ENCODE results near the gene NRTN. TPM values are rescaled to one million over a fixed set of nuclear protein-coding genes. Genes with fewer than 3 reads are reported as not detected.

Gene NRTN
- total and polyA plus RNA-seq, 2 of the 13 experiments (the other 11 are each of a cell fraction or from before 2014, with no cell fraction given) = 4.1 to 5.3 TPM

DNA sequence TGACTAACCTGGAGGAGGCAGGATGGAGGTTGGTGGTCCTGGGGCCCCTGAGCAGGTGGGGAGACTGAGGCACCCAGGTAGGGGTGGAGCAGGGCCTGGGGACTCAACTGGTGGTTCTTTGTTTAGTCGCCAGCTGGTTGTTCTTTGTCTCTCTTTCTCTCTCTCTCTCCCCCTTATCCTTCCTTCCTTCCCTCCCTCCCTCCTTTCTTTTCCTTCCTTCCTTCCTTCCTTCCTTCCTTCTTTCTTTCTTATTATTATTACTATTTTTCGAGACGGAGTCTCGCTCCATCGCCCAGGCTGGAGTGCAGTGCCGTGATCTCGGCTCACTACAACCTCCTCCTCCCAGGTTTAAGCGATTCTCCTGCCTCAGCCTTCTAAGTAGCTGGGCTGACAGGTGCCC, 6.6 kb upstream of the NRTN start (continued):
- TF ChIP-seq ZNF841 (CRISPR knock-in tag; IDR thresholded peaks at IDR 0.05; ENCODE audit: borderline replicate concordance) (no peak), ZNF781 (CRISPR knock-in tag; IDR thresholded peaks at IDR 0.05; ENCODE audit: borderline replicate concordance, not compliant biosample characterization) (no peak), MTA1 (CRISPR knock-in tag; IDR thresholded peaks at IDR 0.05; ENCODE audit: borderline replicate concordance) (no peak), RBM39 (IDR thresholded peaks at IDR 0.05; ENCODE audit: low read depth, low read length, poor library complexity, severe bottlenecking) (no peak), REPIN1 (CRISPR knock-in tag; IDR thresholded peaks at IDR 0.05; ENCODE audit: borderline replicate concordance, low read depth) (no peak), NBN (conservative IDR thresholded peaks at IDR 0.05) (no peak), ZNF552 (CRISPR knock-in tag; IDR thresholded peaks at IDR 0.05; ENCODE audit: borderline replicate concordance) (no peak), NFIB (CRISPR knock-in tag; IDR thresholded peaks at IDR 0.05; ENCODE audit: borderline replicate concordance) (no peak), PHB2 (IDR thresholded peaks at IDR 0.05; ENCODE audit: partially characterized antibody) (no peak)
- TF ChIP-seq, protein P1, sequence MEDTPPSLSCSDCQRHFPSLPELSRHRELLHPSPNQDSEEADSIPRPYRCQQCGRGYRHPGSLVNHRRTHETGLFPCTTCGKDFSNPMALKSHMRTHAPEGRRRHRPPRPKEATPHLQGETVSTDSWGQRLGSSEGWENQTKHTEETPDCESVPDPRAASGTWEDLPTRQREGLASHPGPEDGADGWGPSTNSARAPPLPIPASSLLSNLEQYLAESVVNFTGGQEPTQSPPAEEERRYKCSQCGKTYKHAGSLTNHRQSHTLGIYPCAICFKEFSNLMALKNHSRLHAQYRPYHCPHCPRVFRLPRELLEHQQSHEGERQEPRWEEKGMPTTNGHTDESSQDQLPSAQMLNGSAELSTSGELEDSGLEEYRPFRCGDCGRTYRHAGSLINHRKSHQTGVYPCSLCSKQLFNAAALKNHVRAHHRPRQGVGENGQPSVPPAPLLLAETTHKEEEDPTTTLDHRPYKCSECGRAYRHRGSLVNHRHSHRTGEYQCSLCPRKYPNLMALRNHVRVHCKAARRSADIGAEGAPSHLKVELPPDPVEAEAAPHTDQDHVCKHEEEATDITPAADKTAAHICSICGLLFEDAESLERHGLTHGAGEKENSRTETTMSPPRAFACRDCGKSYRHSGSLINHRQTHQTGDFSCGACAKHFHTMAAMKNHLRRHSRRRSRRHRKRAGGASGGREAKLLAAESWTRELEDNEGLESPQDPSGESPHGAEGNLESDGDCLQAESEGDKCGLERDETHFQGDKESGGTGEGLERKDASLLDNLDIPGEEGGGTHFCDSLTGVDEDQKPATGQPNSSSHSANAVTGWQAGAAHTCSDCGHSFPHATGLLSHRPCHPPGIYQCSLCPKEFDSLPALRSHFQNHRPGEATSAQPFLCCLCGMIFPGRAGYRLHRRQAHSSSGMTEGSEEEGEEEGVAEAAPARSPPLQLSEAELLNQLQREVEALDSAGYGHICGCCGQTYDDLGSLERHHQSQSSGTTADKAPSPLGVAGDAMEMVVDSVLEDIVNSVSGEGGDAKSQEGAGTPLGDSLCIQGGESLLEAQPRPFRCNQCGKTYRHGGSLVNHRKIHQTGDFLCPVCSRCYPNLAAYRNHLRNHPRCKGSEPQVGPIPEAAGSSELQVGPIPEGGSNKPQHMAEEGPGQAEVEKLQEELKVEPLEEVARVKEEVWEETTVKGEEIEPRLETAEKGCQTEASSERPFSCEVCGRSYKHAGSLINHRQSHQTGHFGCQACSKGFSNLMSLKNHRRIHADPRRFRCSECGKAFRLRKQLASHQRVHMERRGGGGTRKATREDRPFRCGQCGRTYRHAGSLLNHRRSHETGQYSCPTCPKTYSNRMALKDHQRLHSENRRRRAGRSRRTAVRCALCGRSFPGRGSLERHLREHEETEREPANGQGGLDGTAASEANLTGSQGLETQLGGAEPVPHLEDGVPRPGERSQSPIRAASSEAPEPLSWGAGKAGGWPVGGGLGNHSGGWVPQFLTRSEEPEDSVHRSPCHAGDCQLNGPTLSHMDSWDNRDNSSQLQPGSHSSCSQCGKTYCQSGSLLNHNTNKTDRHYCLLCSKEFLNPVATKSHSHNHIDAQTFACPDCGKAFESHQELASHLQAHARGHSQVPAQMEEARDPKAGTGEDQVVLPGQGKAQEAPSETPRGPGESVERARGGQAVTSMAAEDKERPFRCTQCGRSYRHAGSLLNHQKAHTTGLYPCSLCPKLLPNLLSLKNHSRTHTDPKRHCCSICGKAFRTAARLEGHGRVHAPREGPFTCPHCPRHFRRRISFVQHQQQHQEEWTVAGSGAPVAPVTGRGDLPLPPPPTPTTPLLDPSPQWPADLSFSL (CRISPR knock-in tag; IDR thresholded peaks at IDR 0.05) = no peak
- TF ChIP-seq, protein P2, sequence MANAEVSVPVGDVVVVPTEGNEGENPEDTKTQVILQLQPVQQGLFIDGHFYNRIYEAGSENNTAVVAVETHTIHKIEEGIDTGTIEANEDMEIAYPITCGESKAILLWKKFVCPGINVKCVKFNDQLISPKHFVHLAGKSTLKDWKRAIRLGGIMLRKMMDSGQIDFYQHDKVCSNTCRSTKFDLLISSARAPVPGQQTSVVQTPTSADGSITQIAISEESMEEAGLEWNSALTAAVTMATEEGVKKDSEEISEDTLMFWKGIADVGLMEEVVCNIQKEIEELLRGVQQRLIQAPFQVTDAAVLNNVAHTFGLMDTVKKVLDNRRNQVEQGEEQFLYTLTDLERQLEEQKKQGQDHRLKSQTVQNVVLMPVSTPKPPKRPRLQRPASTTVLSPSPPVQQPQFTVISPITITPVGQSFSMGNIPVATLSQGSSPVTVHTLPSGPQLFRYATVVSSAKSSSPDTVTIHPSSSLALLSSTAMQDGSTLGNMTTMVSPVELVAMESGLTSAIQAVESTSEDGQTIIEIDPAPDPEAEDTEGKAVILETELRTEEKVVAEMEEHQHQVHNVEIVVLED (CRISPR knock-in tag; IDR thresholded peaks at IDR 0.05; ENCODE audit: borderline replicate concordance) = no peak
